ENCODE measurements around the gene SLC38A3. TPM values are rescaled to one million over a fixed set of nuclear protein-coding genes. Genes with fewer than 3 reads are reported as not detected.

The SLC38A3 gene
- total and polyA plus RNA-seq, 2 experiments from 2014 or later, result 24.7 to 56.6 TPM

GRCh38 chr3:50193286-50193685 lies 11.8 kb upstream of the SLC38A3 start:
- Histone ChIP-seq H3K4me1 (ENCODE audit: insufficient read depth) (no peaks in the 10 kb centered on the region), H3K9me3 (ENCODE audit: low read depth) (no peaks in the 10 kb centered on the region), H3K27ac (no peak overlapping the region), H3K79me2 (no peaks in the 10 kb centered on the region), H3K36me3 (replicated peaks; ENCODE audit: insufficient read depth, low read depth) (no peaks in the 10 kb centered on the region), H4K20me1 (ENCODE audit: insufficient read depth, poor library complexity, severe bottlenecking) (no peaks in the 10 kb centered on the region), H3K9me2 (replicated peaks; ENCODE audit: insufficient read depth) (no peaks in the 10 kb centered on the region), H3K4me3 (no peak overlapping the region), H3K4me2 (no peak overlapping the region), H2AFZ (no peak overlapping the region), H3K27me3 (peaks cover 3% of the 10 kb centered on the region)
- DNase-seq (ENCODE audit: low spot score), result no peak
- TF ChIP-seq EZH2 (IDR thresholded peaks at IDR 0.05; ENCODE audit: borderline replicate concordance) (no peak), EZH2phosphoT487 (IDR thresholded peaks at IDR 0.05; ENCODE audit: low read depth, severe bottlenecking, unreplicated experiment) (no peak), CTCF (IDR thresholded peaks at IDR 0.05; ENCODE audit: poor library complexity) (no peak)
- WGBS (ENCODE audit: low lambda C conversion rate, missing lambda C conversion rate), result 93% methylated on average over 31 of the region's 36 CpGs

DNA sequence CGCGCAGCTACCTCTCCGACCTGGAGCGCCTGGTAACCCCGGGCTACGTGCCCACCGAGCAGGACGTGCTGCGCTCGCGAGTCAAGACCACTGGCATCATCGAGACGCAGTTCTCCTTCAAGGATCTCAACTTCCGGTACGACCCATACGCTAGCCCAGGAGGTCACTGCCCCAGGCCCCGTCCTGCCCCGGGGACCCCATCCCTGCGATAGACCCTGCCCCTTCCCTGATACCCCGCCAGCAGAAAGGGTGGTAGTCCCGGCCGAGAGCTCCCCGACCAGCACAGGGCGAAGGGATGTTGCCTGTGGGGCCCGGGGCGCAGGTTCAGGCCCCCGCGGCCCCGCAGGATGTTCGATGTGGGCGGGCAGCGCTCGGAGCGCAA lies 11.3 kb upstream of the SLC38A3 start:
- DNase-seq (ENCODE audit: low spot score), result no peak
- Histone ChIP-seq H3K9me2 (replicated peaks; ENCODE audit: insufficient read depth) (no peaks in the 10 kb centered on the region), H3K36me3 (replicated peaks; ENCODE audit: insufficient read depth, low read depth) (no peaks in the 10 kb centered on the region), H3K4me1 (ENCODE audit: insufficient read depth) (no peaks in the 10 kb centered on the region), H3K27me3 (peaks cover 3% of the 10 kb centered on the region), H3K27ac (no peak overlapping the region), H4K20me1 (ENCODE audit: insufficient read depth, poor library complexity, severe bottlenecking) (no peaks in the 10 kb centered on the region), H3K4me3 (no peak overlapping the region), H3K4me2 (no peak overlapping the region), H2AFZ (no peak overlapping the region), H3K9me3 (ENCODE audit: low read depth) (no peaks in the 10 kb centered on the region), H3K79me2 (no peaks in the 10 kb centered on the region)
- 96% methylated on average over 32 of the region's 34 CpGs for WGBS (ENCODE audit: low lambda C conversion rate, missing lambda C conversion rate)
- TF ChIP-seq CTCF (IDR thresholded peaks at IDR 0.05; ENCODE audit: poor library complexity), result no peak
- no peak for TF ChIP-seq EZH2 (IDR thresholded peaks at IDR 0.05; ENCODE audit: borderline replicate concordance)
- TF ChIP-seq EZH2phosphoT487 (IDR thresholded peaks at IDR 0.05; ENCODE audit: low read depth, severe bottlenecking, unreplicated experiment), result no peak

DNA sequence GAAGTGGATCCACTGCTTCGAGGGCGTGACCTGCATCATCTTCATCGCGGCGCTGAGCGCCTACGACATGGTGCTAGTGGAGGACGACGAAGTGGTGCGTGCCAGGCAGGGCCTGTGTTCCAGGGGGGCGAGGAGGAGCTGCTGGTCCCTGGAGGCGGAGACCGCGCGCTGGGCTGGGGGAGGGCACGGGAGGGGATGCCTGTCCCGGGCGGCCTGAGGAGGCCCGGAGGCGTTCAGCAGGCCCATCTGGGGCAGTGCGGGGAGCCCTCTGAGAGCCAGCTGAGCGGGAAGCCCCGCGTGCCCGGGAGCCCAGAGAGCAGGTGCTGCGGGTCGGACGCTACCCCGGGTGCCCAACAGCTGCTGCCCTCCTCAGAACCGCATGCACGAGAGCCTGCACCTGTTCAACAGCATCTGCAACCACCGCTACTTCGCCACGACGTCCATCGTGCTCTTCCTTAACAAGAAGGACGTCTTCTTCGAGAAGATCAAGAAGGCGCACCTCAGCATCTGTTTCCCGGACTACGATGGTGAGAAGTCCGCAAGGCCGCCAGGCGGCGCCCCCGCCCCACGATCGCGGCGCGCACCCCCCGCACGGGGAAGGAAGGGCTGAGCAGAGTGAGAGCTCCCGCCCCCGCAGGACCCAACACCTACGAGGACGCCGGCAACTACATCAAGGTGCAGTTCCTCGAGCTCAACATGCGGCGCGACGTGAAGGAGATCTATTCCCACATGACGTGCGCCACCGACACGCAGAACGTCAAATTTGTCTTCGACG lies 10.8 kb upstream of the SLC38A3 start:
- peak; percentile 73 for DNase-seq (ENCODE audit: low spot score)
- TF ChIP-seq EZH2phosphoT487 (IDR thresholded peaks at IDR 0.05; ENCODE audit: low read depth, severe bottlenecking, unreplicated experiment) (no peak), CTCF (IDR thresholded peaks at IDR 0.05; ENCODE audit: poor library complexity) (peak; percentile 72)
- H3K4me3 ChIP-seq, result no peak overlapping the region
- no peaks in the 10 kb centered on the region for H3K4me1 ChIP-seq (ENCODE audit: insufficient read depth)
- H2AFZ ChIP-seq, result no peak overlapping the region
- peaks cover 3% of the 10 kb centered on the region for H3K27me3 ChIP-seq
- 45% methylated on average over 49 of the region's 70 CpGs for WGBS (ENCODE audit: low lambda C conversion rate, missing lambda C conversion rate)
- H3K27ac ChIP-seq, result no peak overlapping the region
- no peaks in the 10 kb centered on the region for H3K9me3 ChIP-seq (ENCODE audit: low read depth)
- no peaks in the 10 kb centered on the region for H3K9me2 ChIP-seq (replicated peaks; ENCODE audit: insufficient read depth)
- no peaks in the 10 kb centered on the region for H4K20me1 ChIP-seq (ENCODE audit: insufficient read depth, poor library complexity, severe bottlenecking)
- H3K79me2 ChIP-seq, result no peaks in the 10 kb centered on the region
- H3K36me3 ChIP-seq (replicated peaks; ENCODE audit: insufficient read depth, low read depth), result no peaks in the 10 kb centered on the region
- H3K4me2 ChIP-seq, result peak overlapping the region; percentile 68

All from hepatocyte (in vitro differentiated cells).